HepG2 (cell line): ENCODE measurements around the gene RNASE9. TPM values are rescaled to one million over a fixed set of nuclear protein-coding genes. Genes with fewer than 3 reads are reported as not detected.

Source experiments
- ARID3A ChIP-seq: IDR thresholded peaks from 2 replicates; pipeline ENCODE4 v1.6.1; 2012; ENCODE audit warnings: low read depth, low read length, improper control_type of control experiment
- ATF1 ChIP-seq: IDR thresholded peaks from 2 replicates; pipeline ENCODE4 v1.6.1; 2016; ENCODE audit warnings: mild to moderate bottlenecking, control low read depth
- DRAP1 ChIP-seq: IDR thresholded peaks from 2 replicates; pipeline ENCODE4 v1.6.1; 2016; ENCODE audit warnings: missing genetic modification reagents, missing compliant biosample characterization
- FOSL2 ChIP-seq: sonication (generic); formaldehyde crosslinking; IDR thresholded peaks from 2 replicates; pipeline ENCODE4 v1.4.0; 2020; ENCODE audit warnings: missing genetic modification reagents
- IRF1 ChIP-seq: sonication (generic); formaldehyde crosslinking; IDR thresholded peaks from 2 replicates; pipeline ENCODE4 v1.4.0; 2020; ENCODE audit warnings: low read depth, mild to moderate bottlenecking, missing genetic modification reagents
- JUNB ChIP-seq: sonication (generic); formaldehyde crosslinking; IDR thresholded peaks from 2 replicates; pipeline ENCODE4 v1.8.0; 2022; ENCODE audit warnings: missing genetic modification reagents, mild to moderate bottlenecking, borderline replicate concordance
- NFYB ChIP-seq: sonication (generic); formaldehyde crosslinking; IDR thresholded peaks from 2 replicates; pipeline ENCODE4 v1.4.0; 2020; ENCODE audit warnings: missing genetic modification reagents
- PLSCR1 ChIP-seq: sonication (generic); formaldehyde crosslinking; IDR thresholded peaks from 2 replicates; pipeline ENCODE4 v1.5.0; 2020; ENCODE audit warnings: missing genetic modification reagents, mild to moderate bottlenecking, borderline replicate concordance
- PRPF4 ChIP-seq: fragments of 200-400 bp; formaldehyde crosslinking; IDR thresholded peaks from 2 replicates; pipeline ENCODE4 v1.6.1; 2016; ENCODE audit warnings: low read length, low read depth; ENCODE audit not compliant: poor library complexity, severe bottlenecking
- REXO4 ChIP-seq: sonication (generic); formaldehyde crosslinking; IDR thresholded peaks from 2 replicates; pipeline ENCODE4 v1.8.0; 2022; ENCODE audit warnings: missing genetic modification reagents, mild to moderate bottlenecking, borderline replicate concordance
- RXRB ChIP-seq: IDR thresholded peaks from 2 replicates; pipeline ENCODE4 v1.6.1; 2016; ENCODE audit warnings: borderline replicate concordance, missing genetic modification reagents, missing compliant biosample characterization
- SAP130 ChIP-seq: IDR thresholded peaks from 2 replicates; pipeline ENCODE4 v1.6.1; 2016; ENCODE audit warnings: low read depth
- SKI ChIP-seq: fragments of 450-650 bp; IDR thresholded peaks from one replicate; pipeline ENCODE4 v1.6.1; 2018; ENCODE audit warnings: mild to moderate bottlenecking; ENCODE audit not compliant: partially characterized antibody
- SPEN ChIP-seq: sonication (generic); formaldehyde crosslinking; IDR thresholded peaks from 2 replicates; pipeline ENCODE4 v1.5.1; 2020; ENCODE audit warnings: low read depth, mild to moderate bottlenecking, missing genetic modification reagents
- ZMYM2 ChIP-seq: sonication (generic); formaldehyde crosslinking; IDR thresholded peaks from 2 replicates; pipeline ENCODE4 v1.8.0; 2022; ENCODE audit warnings: mild to moderate bottlenecking, missing genetic modification reagents
- ZNF280D ChIP-seq: sonication (generic); formaldehyde crosslinking; IDR thresholded peaks from 2 replicates; pipeline ENCODE4 v1.5.1; 2020; ENCODE audit warnings: mild to moderate bottlenecking, missing genetic modification reagents
- ZNF343 ChIP-seq: sonication (generic); formaldehyde crosslinking; IDR thresholded peaks from 2 replicates; pipeline ENCODE4 v1.4.0; 2020; ENCODE audit warnings: mild to moderate bottlenecking, missing genetic modification reagents
- ZNF674 ChIP-seq: sonication (generic); formaldehyde crosslinking; IDR thresholded peaks from 2 replicates; pipeline ENCODE4 v1.5.0; 2020; ENCODE audit warnings: low read depth, mild to moderate bottlenecking, missing genetic modification reagents
- ZNF747 ChIP-seq: sonication (generic); formaldehyde crosslinking; IDR thresholded peaks from 2 replicates; pipeline ENCODE4 v1.8.1; 2023; ENCODE audit warnings: missing genetic modification reagents, mild to moderate bottlenecking, borderline replicate concordance
- ZNF816 ChIP-seq: sonication (generic); formaldehyde crosslinking; IDR thresholded peaks from 2 replicates; pipeline ENCODE4 v1.8.0; 2022; ENCODE audit warnings: missing genetic modification reagents, mild to moderate bottlenecking, borderline replicate concordance
- ZSCAN31 ChIP-seq: sonication (generic); formaldehyde crosslinking; IDR thresholded peaks from 2 replicates; pipeline ENCODE4 v1.5.0; 2020; ENCODE audit warnings: low read depth, mild to moderate bottlenecking, missing genetic modification reagents
- polyA plus RNA-seq, 8 experiments: library from polyadenylated mRNA; depleted of rRNA in 3 of 8; stranded (reverse) in 7 of 8; unstranded in 1 of 8; fragments of >200 nt; fragmentation: Illumina TruSeq in 4 of 8; extraction: Trizol in 4 of 8; gene quantifications; 2 replicates each; pipeline versions ENCODE4 v1.2.1 to v1.2.3, GENCODE V29; 2011 to 2016; ENCODE audit warnings: low read depth in 4 of 8, missing spikeins in 1 of 8, mixed read lengths in 1 of 8; ENCODE audit not compliant: insufficient read depth in 1 of 8
- total RNA-seq, 5 experiments: library from RNA; depleted of rRNA; stranded (reverse); fragments of >200 nt; fragmentation: Illumina TruSeq; extraction: Trizol; gene quantifications; 2 replicates each; pipeline ENCODE4 v1.2.3, GENCODE V29; 2016; ENCODE audit warnings: low read depth in 1 of 5

Gene RNASE9
- total and polyA plus RNA-seq, 2 of the 13 experiments (the other 11 are each of a cell fraction or from before 2014, with no cell fraction given): not detected

GRCh38 chr14:20610002-20610765, 49.3 kb upstream of the RNASE9 start (continued):
- peak; percentile 55; the same call in 1 of the 2 replicates for TF ChIP-seq ZNF280D
- TF ChIP-seq NFYB (CRISPR knock-in tag): peak; percentile 20; the same call in 1 of the 2 replicates
- TF ChIP-seq REXO4 (CRISPR knock-in tag): no peak
- TF ChIP-seq FOSL2 (CRISPR knock-in tag): peak; percentile 63
- TF ChIP-seq ZMYM2 (CRISPR knock-in tag): peak; percentile 93
- TF ChIP-seq RXRB (CRISPR knock-in tag): peak; percentile 81
- peak; percentile 48; the same call in 1 of the 2 replicates for TF ChIP-seq SPEN (CRISPR knock-in tag)
- peak; percentile 82 for TF ChIP-seq ZSCAN31 (CRISPR knock-in tag)
- TF ChIP-seq ZNF674 (CRISPR knock-in tag): 0 out of 2 replicates have a peak, but pooled peaks have one; percentile 19
- peak; percentile 69; the same call in 1 of the 2 replicates for TF ChIP-seq ZNF343 (CRISPR knock-in tag)
- peak; percentile 38 for TF ChIP-seq SKI
- TF ChIP-seq ARID3A: 0 out of 2 replicates have a peak, but pooled peaks have one; percentile 32
- TF ChIP-seq JUNB (CRISPR knock-in tag): peak; percentile 46; the same call in 1 of the 2 replicates
- no peak for TF ChIP-seq IRF1 (CRISPR knock-in tag)
- TF ChIP-seq SAP130: peak; percentile 64
- TF ChIP-seq DRAP1 (CRISPR knock-in tag): peak; percentile 65
- TF ChIP-seq ZNF816 (CRISPR knock-in tag): 0 out of 2 replicates have a peak, but pooled peaks have one; percentile 26
- peak; percentile 28; the same call in 1 of the 2 replicates for TF ChIP-seq ZNF747 (CRISPR knock-in tag)
- TF ChIP-seq PLSCR1 (CRISPR knock-in tag): no peak
- TF ChIP-seq ATF1: peak; percentile 46; the same call in 1 of the 2 replicates
- peak; percentile 55 for TF ChIP-seq PRPF4
